GM18498 (cell line): Measurements from ENCODE around the gene IAPP.
"Not testable (repeated sequence)": the region's sequence is repeated elsewhere in the genome, so short reads cannot be mapped to it uniquely, and the experiment has no call there.

ENCODE experiments used
- ATAC-seq: cut with Tn5 transposase; IDR thresholded peaks from one replicate; pipeline ENCODE4 v1.9.1; 2021; ENCODE audit warnings: mild to moderate bottlenecking, moderate library complexity; ENCODE audit not compliant: unreplicated experiment

Gene IAPP

DNA sequence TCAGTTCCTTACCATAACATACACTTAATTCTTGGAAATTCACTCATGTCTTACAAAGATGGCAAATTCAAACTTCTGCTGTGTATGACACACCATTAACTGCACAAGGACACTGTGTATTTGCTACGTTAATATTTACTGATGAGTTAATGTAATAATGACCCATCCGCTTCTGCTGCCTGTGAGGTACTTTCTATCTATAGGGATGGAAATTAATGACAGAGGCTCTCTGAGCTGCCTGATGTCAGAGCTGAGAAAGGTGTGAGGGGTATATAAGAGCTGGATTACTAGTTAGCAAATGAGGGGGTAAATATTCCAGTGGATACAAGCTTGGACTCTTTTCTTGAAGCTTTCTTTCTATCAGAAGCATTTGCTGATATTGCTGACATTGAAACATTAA, at the start of gene IAPP:
TSS of gene IAPP (plus strand) at position 301 of the 400 bp plus-strand sequence. CDS start 450 bp downstream, outside the sequence.
- ATAC-seq: no peak

DNA sequence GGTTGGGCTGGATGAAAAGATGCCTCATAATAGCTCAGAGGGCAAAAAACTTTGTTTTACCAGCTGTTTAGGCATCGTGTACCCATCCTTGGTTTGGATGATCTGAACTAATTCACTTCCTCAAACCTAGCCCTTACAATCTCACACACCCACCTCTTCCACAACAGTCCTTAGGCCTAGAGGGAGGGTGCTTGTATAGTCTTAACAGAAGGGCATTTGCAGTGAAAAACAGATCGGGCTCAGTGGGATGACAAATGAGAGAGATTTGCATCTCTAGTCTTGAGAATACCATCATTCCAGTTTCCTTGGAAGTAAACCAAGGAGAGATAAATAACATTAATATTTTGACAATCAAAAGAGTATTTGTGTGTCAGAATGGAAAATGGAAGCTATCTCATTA, 49.0 kb upstream of the IAPP start:
- ATAC-seq: no peak

- ATAC-seq: no peak
Measured at GRCh38 chr12:21324551-21324950, 48.2 kb upstream of the IAPP start.

DNA sequence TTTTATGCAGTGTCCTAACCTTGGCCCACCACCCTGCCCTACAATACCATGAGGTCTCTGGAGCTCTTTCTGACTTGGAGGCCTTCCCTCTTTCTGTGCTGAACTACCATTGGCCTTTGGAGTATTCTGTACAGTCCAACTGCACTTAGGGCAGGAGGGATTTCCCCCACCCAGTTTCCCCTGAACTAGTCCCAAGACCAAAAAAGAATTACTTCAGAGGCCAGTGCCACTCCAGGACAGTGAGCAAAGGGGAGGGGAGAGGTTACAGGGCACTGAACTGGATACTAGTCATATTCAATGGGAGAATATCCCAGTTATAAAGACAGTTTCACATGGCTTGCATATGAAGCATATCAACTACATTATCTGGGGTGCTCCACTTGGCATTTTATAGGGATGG, 44.1 kb upstream of the IAPP start:
- no peak for ATAC-seq

DNA sequence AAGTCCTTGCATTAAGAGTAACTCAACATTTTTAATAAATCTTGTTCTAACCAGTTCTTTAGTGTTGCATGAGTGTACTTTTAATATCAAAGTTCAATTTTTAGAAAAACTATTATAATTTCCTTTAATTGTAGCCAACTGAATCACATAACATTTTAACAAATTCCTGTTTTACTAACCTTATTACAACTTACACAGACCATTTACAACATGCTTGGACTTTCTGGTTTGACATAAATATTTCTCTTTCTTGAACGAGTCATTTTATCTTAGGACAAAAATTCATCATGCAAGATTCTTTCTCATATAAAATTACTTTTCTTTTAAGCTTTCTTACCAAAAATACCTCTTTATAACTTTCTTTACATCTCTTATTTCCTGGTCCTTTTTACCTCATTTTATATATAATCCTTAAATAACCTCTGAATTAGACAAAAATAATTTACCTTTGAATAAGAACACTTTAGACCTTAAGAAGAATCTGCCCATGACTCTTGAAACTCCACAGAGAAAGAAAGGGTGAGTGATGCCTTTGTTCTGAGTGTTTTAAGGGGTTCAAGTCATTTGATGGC, 41.9 kb upstream of the IAPP start:
- no peak for ATAC-seq

DNA sequence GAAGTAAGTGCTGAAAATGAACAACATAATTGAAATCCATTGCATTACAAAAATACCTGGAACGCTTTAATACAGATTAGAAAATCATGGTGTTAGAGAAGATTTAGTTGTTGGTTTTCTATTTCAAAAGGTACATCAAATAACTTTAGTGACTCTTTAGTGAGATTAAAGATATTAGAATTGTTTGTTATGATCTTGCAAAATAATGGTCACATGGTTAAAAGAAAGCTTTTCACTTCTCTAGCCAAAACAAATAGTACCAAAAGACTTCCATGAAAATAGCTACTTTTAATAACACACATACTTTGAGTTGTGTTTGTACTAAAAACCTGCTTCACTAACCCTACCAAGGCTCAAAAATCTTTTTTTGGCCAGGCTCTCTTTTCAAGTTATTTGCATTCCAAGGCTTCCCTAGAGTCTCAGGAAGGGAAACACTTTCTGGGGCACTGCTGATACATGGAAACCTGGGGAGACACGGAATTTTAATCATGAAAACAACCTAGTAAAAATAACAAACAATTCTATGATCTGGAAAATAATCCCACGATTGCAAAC, 37.9 kb upstream of the IAPP start, which contains the start of gene SLCO1A2:
TSS of gene SLCO1A2 (minus strand) at position 147 of the 555 bp plus-strand sequence. CDS start 270 bp downstream, outside the sequence.
- ATAC-seq: no peak

DNA sequence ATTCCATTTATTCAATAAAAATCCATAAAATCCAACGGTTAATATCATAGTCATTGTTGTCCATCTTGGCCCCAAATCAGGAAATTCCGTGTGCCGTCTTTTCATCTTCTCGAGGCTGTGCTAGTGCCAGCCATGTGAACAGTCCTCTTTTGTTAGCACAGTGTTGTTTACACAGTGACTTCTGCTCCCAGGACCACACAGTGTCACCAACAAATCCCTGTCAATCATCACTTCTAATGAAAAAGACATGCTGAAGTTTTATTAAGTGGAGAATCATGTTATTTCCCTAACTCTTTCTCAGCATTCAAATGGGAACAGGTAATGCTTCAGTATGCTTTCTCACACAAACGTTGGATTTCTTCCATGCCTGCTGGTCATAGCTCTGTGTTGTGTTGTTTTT, 36.0 kb upstream of the IAPP start:
- ATAC-seq: no peak

DNA sequence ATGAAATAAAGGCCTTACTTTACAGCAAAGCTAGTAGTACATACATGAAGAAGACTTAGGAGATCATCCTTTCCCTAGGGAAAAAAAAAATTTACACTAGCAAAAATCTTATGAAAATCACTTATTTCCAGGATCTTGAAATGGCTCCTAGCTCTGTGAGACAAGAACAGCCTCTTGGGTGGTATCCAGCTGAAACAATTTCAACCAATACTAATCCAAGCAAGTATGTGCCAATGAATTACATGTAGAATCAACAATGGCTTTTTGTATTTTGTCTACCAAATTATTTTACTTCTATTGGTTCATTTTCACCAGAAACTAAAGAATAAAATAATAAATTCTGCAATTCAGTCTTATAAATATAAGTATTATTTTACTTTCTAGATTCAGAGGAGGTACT, 35.2 kb upstream of the IAPP start:
- no peak for ATAC-seq

DNA sequence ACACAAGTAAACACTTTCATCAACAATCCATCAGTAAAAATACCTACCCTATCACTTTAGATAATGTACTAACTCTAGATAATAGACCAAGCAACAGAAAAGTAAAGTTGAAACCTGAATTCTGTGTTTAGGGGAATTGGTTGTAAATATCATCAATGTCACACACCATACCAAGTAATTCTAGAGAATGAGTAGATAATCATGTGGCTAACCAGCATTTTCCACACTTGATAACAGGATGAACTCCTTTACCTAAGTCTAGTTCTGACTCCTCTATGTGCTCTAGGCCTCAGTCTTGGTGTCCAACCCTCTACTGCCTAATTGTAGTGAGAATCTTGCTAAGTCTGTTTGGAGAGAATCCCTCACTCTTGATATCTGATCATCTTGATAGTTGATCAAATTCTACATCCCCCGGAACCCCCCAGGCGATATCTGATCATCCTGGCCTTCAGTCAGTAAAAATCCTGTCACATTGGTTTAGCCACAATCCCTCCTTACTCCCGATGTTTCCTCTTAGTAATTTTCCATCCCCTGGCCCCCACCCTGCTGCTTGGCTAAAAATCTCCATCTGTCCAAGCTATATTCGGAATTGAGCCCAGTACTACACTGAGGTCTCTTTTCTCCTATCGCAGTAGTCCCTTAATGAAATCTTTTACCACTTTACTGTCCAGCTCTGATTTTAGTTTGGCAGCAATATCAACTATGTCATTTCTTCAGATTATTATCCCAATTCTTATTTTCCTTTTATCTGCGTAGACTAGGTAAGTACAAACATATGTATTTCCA, 34.5 kb upstream of the IAPP start:
- ATAC-seq: no peak

DNA sequence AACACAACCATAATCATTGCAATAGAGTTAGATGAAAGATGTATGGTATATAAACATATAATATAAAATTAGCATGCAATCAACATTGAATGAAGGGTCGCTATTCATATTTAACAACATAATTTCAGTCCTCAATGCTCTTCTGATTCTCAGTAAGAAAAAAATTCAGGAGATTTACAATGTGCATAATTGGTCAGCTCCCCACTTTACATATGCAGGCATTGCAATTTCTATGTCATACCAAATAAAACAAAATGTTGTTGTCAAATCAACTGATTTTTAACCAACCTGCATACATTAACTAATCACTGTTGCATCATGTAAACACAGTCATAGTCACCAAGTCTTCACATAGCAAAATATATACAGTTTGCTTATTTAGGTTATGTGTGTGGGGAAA, 32.8 kb upstream of the IAPP start:
- ATAC-seq: no peak

DNA sequence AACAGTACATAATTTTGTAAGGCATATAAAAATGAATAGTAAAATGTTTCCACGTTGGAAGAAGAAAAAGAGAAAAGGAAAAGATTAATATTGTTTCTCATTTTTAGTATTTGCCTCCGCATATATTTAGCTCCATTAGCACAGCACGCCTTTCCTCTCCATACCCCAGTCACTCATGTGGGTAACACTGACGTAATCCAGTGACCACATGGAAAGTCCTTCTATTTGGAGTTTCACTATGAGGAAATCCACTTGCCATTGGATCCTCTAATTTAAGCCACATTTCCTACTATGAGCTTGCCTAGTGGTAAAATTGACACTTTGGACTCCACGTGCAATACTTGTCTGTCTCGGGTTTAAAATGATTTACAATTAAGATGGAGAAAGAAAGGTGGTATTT, 32.3 kb upstream of the IAPP start:
- ATAC-seq: no peak

GRCh38 chr12:21341769-21342168, 30.9 kb upstream of the IAPP start:
- no peak for ATAC-seq

GRCh38 chr12:21343636-21344035, 29.1 kb upstream of the IAPP start:
- ATAC-seq: no peak

GRCh38 chr12:21346542-21347205, 26.0 kb upstream of the IAPP start:
- no peak for ATAC-seq

- no peak for ATAC-seq
Measured at GRCh38 chr12:21350975-21351374, 21.7 kb upstream of the IAPP start.

DNA sequence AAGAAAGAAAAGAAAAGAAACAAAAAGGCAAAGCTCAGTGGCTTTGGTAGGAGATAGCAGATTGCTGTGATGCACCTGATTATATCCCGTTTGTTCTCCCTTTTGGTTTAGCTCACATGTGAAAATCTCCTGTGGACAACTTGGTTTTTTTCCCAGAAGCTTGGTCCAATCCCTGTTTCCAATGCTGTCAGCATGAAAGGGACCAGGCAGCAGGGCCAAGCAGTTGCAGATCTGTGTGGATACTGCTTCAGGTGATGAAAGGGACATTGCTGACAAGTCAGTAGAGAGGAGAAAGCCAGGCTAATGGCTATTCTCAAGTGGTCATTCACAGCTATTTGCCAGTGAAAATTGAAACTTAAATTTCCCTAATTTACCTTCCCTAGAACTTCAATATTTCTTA, 19.2 kb upstream of the IAPP start:
- ATAC-seq: no peak

- ATAC-seq: no peak
Measured at GRCh38 chr12:21353948-21354347, 18.8 kb upstream of the IAPP start.

- no peak for ATAC-seq
Measured at GRCh38 chr12:21354641-21355040, 18.1 kb upstream of the IAPP start.

GRCh38 chr12:21360632-21361031, 12.1 kb upstream of the IAPP start:
- ATAC-seq: not testable (repeated sequence)

DNA sequence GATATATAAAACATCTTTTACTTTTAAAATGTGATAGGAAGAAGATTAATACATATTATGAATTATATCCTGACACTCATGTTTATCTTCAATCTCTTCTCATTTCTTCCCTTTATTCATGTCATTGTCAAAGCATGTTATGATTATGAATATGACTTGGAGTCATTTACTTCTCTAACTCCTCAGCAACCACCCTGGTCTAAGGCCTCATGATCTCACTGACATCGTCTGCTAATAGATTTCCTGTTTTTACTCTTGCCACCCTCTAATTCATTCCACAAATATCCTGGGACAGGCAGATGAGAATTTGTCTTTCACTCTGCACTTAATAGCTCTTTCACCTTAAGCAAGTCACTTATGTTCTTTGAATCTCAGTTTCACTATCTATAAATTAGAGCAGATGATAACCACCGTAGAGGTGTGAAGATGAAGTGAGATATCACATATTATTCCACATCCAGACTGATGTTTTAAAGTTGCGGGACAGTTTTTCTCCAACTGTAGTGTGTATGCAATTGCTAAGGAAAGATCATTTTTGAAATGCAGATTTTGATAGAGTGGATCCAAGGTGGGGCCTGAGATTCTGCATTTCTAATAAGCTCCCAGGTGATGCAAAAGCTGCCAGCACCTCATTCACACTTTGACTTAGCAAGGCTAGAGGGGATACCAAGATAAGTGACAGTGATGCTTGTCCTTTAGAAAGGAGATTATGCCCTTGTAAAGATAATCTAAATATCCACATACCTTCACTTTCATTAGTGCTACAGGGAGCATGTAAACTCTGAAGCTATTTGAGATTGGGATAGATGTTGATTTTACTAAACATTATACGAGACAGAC, 3.3 kb upstream of the IAPP start:
- no peak for ATAC-seq
